ENCODE measurements around the gene CD2BP2. TPM values are rescaled to one million over a fixed set of nuclear protein-coding genes. Genes with fewer than 3 reads are reported as not detected.

The CD2BP2 gene
- total RNA-seq, 1 donor from 2014 or later = 41.7 TPM

- intact Hi-C loops (cut with DNase I) = no loop called here
- no peak for DNase-seq (ENCODE audit: low spot score)
Measured at GRCh38 chr16:30367349-30368009, 12.4 kb upstream of the CD2BP2 start.

DNA sequence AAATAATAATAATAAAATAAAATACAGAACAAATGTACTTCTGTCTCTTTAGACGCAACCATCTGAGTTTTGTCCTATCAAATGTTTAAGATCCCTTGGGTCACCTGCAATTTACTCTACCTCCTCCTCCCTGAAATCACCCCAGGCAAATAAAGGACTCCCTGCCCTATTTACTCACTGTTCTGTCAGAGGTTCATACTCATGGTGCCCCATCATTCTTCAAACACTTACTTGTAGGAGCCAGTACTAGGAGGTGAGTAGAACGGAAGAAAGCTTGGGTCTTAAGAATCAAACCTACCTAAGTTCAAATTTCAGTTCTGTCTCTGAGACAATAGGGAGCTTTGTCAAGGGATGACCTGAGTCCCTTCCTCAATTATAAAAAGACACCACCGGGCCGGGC, 11.4 kb upstream of the CD2BP2 start:
- DNase-seq (ENCODE audit: low spot score) = no peak
- intact Hi-C loops (cut with DNase I) = no loop called here

DNA sequence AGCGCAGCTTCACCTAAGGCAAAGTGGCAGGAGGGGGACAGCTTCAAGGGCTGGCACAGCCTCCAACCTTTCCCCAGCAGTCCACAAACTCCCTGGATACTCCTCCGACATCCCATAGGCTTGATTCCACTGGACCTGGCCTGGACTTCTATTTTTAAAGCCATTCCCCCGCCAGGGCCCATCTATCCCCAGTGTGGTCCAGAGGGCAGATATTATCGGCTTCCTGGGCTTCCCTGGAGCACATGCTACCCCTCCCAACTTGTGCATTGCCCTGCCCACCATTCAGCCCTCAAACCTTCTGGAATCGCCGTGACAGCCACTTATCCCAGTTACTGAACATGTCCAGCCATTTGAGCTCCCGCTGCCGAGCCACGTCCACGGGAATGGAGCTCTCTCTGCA, 10.1 kb upstream of the CD2BP2 start:
- intact Hi-C loops (cut with DNase I) = no loop called here
- no peak for DNase-seq (ENCODE audit: low spot score)

- no peak for DNase-seq (ENCODE audit: low spot score)
- intact Hi-C loops (cut with DNase I) = no loop called here
Measured at GRCh38 chr16:30361180-30361579, 6.1 kb upstream of the CD2BP2 start.

DNA sequence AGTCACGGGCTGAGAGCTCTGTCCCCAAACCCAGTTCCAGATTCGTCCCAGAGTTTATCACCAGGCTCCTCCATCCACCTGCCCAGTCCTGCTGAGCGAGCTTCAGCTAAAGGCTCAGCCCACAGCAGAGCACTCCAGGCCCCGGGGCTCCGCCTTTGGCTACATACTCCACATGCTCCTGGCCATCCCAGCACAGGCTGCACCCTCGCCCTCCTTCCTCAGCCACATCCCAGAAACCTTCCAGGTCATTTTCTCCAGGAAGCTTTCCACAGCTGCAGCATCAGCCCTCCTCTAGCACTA, 4.7 kb upstream of the CD2BP2 start:
- intact Hi-C loops (cut with DNase I) = no loop called here

DNA sequence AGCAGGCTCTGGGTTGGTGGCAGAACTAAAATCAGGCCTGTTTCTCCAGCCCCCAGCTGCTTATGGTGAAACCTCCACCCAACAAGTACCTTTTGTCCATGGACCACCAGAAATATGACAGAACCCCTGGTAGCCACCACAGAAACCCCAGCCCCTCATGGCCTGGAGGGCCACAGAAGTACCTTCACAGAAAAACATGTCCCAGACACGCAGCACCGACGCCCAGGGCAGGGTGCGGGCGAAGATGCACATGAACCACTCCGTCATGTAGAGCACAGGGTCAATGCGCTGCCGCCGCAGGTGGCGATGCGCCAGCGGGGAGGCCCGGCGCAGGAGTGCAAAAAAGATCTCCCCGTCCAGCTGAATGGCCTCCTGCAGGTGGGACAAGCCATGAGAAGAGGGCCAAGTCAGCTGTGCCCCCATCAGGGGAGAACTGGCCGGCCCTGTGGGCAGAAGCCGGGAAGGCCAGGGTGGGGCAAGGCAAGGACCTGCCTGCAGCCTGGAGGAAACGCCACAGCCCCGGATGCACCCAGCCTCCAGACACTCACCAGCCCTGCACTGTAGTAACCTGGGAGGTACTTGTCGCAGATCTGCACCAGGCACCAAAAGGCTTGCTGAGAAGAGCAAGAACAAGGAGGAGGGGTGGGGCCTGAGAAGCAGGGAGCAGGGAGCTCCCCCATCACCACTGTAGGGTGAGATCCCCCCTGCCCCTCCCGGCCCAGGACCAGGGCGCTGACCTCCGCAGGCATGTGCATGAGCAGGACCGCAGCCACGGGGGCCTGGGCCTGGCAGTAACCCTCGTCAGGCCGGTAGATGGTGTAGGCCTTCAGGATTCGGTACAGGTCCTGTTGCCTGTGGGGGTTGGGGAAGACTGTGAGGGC, 4.1 kb upstream of the CD2BP2 start:
- intact Hi-C loops (cut with DNase I) = no loop called here
- no peak for DNase-seq (ENCODE audit: low spot score)

More for the DNA sequence above, 4.7 kb upstream of the CD2BP2 start:
- no peak for DNase-seq (ENCODE audit: low spot score)

GRCh38 chr16:30358577-30358936, 3.4 kb upstream of the CD2BP2 start:
- intact Hi-C loops (cut with DNase I) = no loop called here

DNA sequence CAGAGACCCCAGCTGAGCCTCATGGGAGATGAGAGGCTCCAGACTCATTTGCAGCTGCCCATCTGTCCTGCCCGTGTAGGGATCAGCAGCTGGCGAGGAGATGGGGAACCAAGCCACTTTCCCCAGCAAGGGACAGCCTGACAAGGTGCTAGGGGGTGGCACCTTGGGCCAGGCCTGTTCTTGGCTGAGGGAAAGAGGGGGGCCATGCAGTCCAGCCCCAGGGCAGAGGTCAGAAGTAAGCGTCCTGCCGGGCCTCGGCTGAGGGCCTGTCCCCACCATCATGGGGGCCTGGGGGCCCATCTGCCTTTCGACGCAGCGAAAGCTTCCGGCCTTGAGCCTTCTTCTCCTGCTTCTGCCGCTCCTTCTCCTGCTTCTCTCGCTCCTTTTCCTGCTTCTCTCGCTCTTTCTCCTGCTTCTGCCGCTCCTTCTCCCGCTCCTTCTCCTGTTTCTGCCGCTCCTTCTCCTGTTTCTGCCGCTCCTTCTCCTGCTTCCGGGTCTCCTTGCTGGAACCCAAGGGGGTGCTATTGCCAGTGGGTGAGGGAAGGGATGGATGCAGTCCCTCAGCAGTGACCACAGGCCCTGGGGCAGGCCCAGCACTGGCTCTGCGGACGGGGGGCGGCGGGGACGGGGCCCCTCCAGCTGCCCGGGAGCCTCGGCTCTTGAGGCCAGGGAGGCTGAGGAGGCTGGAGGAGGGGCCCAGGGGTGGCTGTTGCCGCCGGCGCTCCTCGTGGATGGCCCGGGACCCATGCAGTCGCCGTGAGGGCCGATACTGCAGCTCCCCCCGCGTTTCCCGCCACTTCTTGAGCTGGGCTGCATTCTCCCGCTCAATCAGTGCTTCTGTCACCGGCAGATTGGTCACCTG, 2.8 kb upstream of the CD2BP2 start:
- DNase-seq (ENCODE audit: low spot score) = no peak
- intact Hi-C loops (cut with DNase I) = no loop called here

More at GRCh38 chr16:30358577-30358936, 3.4 kb upstream of the CD2BP2 start:
- DNase-seq (ENCODE audit: low spot score) = no peak

DNA sequence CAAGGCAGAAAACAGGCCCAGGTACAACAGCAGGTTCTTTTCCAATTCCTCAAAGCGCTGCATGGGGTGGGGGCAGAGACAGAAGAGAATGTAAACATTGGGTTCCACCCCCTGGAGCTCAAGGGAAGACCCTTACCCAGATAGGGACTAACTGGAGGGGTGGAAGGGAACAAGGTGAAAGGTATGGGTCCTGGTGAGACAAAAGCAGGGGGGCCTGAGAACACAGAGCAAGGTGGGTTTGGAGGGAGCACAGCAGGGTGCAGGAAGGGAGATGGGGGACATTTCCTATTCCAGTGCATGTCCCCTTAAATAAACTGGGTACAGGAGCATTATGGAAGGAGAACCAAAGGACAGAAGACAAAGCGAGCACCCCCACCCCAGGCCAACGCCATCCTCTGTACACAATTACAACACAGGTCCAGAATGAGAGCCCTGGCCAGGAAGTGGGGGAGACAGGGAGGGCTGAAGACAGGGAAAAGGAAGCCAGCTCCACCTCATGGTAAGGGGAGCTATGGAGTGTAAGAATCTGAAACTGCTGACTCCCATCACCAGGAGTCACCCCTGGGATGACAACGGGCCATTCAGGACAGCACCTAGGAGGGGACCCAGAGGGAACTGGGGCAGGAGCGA, 2.1 kb upstream of the CD2BP2 start:
- intact Hi-C loops (cut with DNase I) = no loop called here
- DNase-seq (ENCODE audit: low spot score) = no peak

DNA sequence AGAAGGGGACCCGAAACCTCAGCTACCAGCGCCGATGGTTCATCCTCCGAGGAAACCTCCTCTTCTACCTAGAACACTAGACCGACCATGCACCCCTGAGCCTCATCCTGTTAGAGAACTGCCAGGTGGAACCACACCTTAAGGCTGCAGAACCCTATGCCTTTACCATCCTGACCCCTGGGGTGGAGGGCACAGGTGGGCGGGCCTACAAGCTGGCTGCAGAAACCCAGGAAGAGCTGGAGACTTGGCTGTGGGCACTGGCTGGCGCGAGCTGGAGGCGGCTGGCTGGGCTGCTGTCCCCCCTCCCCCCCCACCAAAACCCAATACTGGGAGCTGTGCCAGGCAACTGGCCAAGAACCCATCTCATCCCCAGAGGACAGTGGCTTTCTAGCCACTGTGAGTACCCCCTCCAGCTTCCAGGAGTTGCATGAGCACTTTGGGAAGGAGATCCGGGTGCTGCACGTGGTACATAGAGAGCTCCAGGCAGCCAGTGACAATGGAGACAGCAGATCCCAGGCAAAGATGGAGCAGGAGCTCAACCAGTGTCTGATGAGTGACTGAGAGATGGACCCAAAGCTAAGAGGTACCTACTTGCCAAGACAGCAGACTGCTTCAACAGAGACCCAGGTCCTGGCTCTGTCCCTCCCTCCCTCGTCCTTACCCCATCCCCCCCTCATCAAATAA, 1.4 kb upstream of the CD2BP2 start:
- no peak for DNase-seq (ENCODE audit: low spot score)
- intact Hi-C loops (cut with DNase I) = no loop called here

DNA sequence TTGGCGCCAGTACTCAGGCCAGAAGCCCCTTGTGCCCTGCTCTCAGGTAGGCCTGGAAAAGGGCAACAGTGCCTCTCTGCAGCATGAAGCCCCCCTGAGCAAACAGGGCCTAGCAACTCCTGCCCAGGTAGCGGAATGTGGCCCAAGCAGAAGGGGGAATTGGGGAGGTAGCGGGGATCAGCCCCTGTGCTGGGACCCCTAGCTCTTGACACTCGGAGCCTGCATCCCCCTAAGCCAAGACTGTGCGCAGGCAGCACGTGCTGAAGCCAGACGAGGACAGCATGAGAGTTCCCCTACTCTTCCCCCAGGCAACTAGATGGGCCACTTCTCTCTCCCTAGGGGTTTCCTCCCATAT, 823 bp upstream of the CD2BP2 start:
- no peak for DNase-seq (ENCODE audit: low spot score)
- intact Hi-C loops (cut with DNase I) = no loop called here

DNA sequence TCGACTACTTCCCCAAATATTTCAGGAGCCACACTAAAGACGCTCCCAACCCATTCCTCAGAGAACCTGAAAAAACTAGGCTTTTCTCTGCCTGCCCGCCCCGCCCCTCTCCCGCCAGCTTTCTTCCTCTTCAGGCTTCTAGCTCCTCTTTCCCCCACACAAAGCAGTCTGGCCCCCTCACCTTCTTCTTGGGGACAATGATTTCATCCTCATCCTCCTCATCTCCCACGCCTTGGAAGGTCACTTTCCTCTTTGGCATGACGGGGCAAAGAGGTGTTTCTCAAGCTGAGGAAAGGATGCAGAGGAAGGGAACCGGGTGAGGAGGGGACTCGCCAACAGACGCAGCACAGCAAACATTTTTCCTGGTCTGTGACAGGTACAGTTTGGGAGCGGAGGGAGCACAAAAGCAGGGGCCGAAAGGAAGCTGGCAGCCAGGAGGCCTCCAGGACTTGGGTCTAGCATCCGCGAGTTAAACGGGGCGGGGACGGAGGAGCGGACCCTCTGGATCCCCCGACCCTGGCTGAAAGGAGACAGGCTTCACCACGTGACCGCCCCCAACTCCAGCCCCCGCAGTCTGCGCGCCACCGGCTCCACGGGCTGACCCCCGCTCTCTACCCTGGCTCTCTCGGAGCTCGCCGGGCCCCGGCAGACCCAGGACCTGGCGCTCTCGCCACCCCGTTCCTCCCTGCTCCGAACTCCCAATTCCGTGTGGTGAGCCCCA, 525 bp downstream of the CD2BP2 start:
- DNase-seq (ENCODE audit: low spot score) = no peak

GRCh38 chr16:30353438-30354129, 1.5 kb downstream of the CD2BP2 start:
- no peak for DNase-seq (ENCODE audit: low spot score)
- intact Hi-C loops (cut with DNase I) = loop anchor here (5.0 kb wide), 1 partner anchor 44 kb away; the partner anchor contains the start of gene ZNF48

More for the DNA sequence above, 525 bp downstream of the CD2BP2 start:
- intact Hi-C loops (cut with DNase I) = loop anchor here (5.0 kb wide), 1 partner anchor 43 kb away; the partner anchor contains the start of gene ZNF48

DNA sequence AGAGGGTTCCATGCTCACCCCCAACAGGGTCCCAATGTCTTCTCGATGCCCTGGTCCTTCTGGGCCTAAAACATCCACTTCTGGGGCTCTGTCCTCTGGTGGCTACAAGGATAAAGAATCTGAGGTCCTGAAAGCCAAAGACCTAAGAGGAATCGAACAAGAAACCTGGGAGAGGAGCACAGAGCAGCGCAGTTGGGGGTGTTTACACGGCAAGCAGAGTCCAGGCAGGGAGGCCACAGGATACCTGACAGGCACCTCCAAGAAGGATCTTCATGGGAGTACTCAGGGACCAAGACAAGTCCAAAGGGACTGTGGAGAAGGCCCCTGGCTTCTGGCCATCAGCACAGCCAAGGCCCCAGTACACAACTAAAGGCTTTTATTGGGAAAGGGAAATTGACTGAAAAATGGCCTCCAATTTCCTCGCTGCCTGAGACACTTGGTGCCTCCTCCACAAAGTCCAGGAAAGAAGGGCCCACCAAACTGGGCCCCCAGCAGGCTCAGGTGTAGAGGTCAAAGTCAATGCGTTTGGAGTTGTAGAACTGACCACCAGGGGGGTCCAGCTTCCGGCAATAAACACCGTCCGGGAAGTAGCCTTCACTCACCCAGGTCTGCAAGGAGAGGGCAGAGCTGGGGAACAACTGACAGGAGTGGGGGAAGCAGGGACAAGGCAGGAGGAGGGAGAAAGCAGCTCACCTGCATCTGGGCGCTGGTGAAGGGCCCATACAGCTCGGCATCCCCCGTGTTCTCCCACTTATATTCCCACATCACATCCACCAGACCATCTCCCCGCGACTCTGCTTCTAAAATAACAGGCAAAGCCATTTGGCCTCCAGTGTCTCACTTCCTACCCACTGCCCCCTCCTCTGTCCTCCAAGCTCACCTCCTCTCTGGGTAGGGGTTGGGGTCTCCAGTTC, 2.4 kb downstream of the CD2BP2 start:
- no peak for DNase-seq (ENCODE audit: low spot score)
- intact Hi-C loops (cut with DNase I) = loop anchor here (5.0 kb wide), 1 partner anchor 45 kb away; the partner anchor contains the start of gene ZNF48

- peak; percentile 89 for DNase-seq (ENCODE audit: low spot score)
- intact Hi-C loops (cut with DNase I) = loop anchor here (5.0 kb wide), 1 partner anchor 45 kb away; the partner anchor contains the start of gene ZNF48
Measured at GRCh38 chr16:30351586-30352419, 3.3 kb downstream of the CD2BP2 start.

DNA sequence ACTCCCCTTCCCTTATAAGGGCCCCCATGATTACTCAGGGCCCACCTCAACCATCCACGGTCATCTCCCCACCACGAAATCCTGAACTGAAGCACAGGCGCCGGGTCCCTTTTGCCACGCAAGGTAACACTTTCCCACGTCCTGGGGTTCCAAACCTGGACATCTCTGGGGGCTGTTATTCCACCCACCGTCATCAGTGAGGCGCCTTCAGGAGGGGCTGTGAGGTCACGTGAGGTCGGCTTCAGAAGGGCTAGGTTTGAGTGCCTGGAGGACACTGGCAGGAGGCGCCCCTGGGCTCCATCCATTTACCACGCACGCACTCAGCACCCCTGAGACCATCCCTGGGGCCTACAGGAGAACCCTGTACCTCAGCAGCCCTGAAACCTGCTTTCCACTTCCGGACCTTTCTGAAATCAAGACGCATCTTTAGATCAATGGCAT, 4.1 kb downstream of the CD2BP2 start:
- intact Hi-C loops (cut with DNase I) = loop anchor here (5.0 kb wide), 1 partner anchor 46 kb away; the partner anchor contains the start of gene ZNF48
- no peak for DNase-seq (ENCODE audit: low spot score)
